ENCODE measurements around the gene TRIM29. TPM values are rescaled to one million over a fixed set of nuclear protein-coding genes. Genes with fewer than 3 reads are reported as not detected.

Gene TRIM29
- total RNA-seq, 4 donors from 2014 or later = 4.6 to 7.6 (median 6.1) TPM

DNA sequence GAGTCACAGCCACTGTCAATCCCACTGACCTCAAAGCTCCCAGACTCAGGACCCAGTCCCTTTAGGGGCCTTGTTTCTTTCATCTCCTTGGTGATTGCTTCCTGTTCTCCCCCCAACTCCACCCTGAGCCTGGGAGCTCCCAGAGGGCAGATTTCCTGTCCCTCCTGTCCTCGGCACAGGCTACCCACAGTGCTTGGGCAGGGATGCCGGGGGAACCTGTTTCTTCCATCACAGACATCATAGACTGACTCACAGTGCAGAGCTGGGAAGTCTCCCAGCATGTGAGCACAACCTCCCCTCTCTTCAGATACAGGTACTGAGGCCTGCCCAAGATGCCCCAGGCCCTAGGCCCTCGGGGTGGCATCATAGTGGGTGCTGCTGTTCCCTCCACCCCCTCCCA, 16.6 kb downstream of the TRIM29 start:
- DNase-seq = no peak
- H3K27ac ChIP-seq = no peak overlapping the region
- intact Hi-C loops (cut with DNase I; ENCODE audit: low total_unique reads) = no loop called here
- H3K9me3 ChIP-seq = no peaks in the 10 kb centered on the region
- H3K4me3 ChIP-seq = no peak overlapping the region
- no peaks in the 10 kb centered on the region for H3K4me1 ChIP-seq
- no peak for TF ChIP-seq POLR2A (IDR thresholded peaks at IDR 0.05)
- TF ChIP-seq, protein P1, sequence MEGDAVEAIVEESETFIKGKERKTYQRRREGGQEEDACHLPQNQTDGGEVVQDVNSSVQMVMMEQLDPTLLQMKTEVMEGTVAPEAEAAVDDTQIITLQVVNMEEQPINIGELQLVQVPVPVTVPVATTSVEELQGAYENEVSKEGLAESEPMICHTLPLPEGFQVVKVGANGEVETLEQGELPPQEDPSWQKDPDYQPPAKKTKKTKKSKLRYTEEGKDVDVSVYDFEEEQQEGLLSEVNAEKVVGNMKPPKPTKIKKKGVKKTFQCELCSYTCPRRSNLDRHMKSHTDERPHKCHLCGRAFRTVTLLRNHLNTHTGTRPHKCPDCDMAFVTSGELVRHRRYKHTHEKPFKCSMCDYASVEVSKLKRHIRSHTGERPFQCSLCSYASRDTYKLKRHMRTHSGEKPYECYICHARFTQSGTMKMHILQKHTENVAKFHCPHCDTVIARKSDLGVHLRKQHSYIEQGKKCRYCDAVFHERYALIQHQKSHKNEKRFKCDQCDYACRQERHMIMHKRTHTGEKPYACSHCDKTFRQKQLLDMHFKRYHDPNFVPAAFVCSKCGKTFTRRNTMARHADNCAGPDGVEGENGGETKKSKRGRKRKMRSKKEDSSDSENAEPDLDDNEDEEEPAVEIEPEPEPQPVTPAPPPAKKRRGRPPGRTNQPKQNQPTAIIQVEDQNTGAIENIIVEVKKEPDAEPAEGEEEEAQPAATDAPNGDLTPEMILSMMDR (IDR thresholded peaks at IDR 0.05) = no peak
- H3K27me3 ChIP-seq = no peaks in the 10 kb centered on the region
- H3K36me3 ChIP-seq = no peaks in the 10 kb centered on the region

DNA sequence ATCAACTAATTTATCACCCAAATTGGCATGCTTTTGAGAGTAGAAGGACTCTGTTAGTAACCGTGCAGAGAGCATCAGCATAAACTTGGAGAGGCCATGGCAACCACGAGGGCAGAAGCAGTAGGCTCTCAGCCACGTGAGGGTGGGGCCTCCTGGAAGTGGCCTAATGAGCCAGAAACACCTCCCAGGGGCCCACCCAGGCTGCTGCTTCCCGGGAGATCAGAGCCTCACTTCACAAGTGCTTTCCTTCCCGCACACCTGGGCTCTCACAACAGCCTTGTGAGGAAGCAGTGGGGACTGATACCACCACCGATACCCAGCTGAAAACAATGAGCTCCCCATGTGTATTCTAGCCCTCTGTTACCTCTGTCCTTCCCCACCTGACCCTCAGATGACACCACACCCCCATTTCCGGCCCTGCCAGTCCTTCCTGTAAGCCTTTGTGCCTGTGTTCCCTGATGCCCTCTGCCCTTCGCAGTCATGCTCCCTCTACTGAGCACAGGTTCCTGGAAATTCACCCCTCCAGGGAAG, 17.0 kb downstream of the TRIM29 start:
- Histone ChIP-seq H3K4me3 (no peak overlapping the region), H3K4me1 (no peaks in the 10 kb centered on the region), H3K27me3 (no peaks in the 10 kb centered on the region), H3K36me3 (no peaks in the 10 kb centered on the region), H3K27ac (no peak overlapping the region), H3K9me3 (no peaks in the 10 kb centered on the region)
- intact Hi-C loops (cut with DNase I; ENCODE audit: low total_unique reads) = no loop called here
- TF ChIP-seq POLR2A (IDR thresholded peaks at IDR 0.05) = no peak
- TF ChIP-seq, protein P1 (IDR thresholded peaks at IDR 0.05) = no peak
- no peak for DNase-seq

DNA sequence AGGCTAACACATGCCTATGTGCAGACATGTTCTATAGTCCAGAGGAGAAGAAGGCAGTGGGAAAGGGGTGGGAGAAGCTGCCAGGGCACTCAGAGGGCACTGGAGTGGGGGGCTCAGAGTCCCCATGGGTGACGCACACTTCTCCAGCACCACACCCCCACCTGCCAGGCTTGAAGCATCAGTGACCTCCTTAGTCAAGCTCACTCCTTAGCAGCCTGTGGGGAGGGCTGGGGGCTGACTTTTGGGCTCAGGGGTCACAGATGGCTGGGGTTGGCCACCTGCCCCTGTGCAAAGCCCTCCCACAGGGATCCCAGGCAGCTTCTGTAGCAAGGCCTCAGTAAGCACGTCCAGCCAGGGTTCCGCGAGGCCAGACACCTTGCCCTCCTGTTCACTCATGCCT, 18.8 kb downstream of the TRIM29 start:
- intact Hi-C loops (cut with DNase I; ENCODE audit: low total_unique reads) = no loop called here
- Histone ChIP-seq H3K36me3 (no peaks in the 10 kb centered on the region), H3K4me1 (no peaks in the 10 kb centered on the region), H3K27me3 (no peaks in the 10 kb centered on the region), H3K4me3 (no peak overlapping the region), H3K9me3 (no peaks in the 10 kb centered on the region), H3K27ac (no peak overlapping the region)
- no peak for DNase-seq
- no peak for TF ChIP-seq POLR2A (IDR thresholded peaks at IDR 0.05)
- TF ChIP-seq, protein P1 (IDR thresholded peaks at IDR 0.05) = no peak

DNA sequence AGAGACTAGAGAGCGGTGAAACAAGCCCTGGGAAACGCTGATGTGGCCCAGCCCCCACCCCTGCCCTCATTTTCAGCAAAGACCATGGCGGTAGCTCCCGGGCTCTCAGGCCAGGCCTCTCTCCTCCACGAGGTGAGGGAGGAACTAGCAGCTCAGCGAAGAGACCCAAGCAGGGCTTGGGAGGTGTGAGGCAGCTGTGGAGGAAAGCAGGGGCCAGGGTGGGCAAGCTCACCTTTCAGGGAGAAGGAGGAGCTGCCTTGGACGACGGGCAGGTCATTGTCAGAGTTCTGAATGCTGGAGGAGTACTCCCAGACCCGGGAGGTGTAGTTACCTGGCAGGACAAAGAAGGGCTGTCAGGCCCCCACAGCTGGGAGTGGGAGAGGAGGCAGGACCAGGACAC, 19.9 kb downstream of the TRIM29 start:
- Histone ChIP-seq H3K27ac (no peak overlapping the region), H3K9me3 (no peaks in the 10 kb centered on the region), H3K4me3 (no peak overlapping the region), H3K4me1 (no peaks in the 10 kb centered on the region), H3K27me3 (no peaks in the 10 kb centered on the region), H3K36me3 (no peaks in the 10 kb centered on the region)
- intact Hi-C loops (cut with DNase I; ENCODE audit: low total_unique reads) = no loop called here
- TF ChIP-seq POLR2A (IDR thresholded peaks at IDR 0.05) = no peak
- TF ChIP-seq, protein P1 (IDR thresholded peaks at IDR 0.05) = no peak
- no peak for DNase-seq

DNA sequence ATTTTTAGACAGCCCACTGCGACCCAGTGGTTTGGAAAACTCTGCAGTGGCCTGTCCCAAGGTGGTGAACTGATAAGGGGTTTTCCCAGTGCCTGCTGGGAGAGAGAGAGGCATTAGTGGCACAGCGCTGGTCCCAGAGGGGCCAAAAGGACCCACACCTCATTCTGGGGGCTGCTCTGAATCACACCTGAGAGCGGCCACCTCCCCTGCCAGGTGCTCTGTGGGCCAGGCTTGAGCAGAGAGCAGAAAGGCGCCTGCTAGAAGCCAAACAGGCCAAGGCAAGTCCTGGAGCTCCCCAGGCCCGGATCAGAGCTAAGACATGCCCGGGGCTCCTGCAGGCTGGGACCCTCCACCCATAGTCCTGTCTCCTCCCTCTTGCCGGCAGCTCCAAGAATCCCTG, 20.9 kb downstream of the TRIM29 start:
- intact Hi-C loops (cut with DNase I; ENCODE audit: low total_unique reads) = no loop called here
- H3K36me3 ChIP-seq = no peaks in the 10 kb centered on the region
- H3K27me3 ChIP-seq = no peaks in the 10 kb centered on the region
- no peaks in the 10 kb centered on the region for H3K9me3 ChIP-seq
- no peak overlapping the region for H3K4me3 ChIP-seq
- TF ChIP-seq, protein P1 (IDR thresholded peaks at IDR 0.05) = no peak
- no peak for TF ChIP-seq POLR2A (IDR thresholded peaks at IDR 0.05)
- no peak overlapping the region for H3K27ac ChIP-seq
- H3K4me1 ChIP-seq = no peaks in the 10 kb centered on the region
- no peak for DNase-seq
